Parietal lobe (tissue), 2 donors: ENCODE data around the gene XAGE2. TPM values are rescaled to one million over a fixed set of nuclear protein-coding genes. Genes with fewer than 3 reads are reported as not detected.

Source experiments
- small RNA-seq: library from RNA; depleted of rRNA; stranded (forward); fragments of <200 nt; gene quantifications from one replicate; pipeline ENCODE3, GENCODE V24; 2014; ENCODE audit warnings: low replicate concordance
- total RNA-seq: library from RNA; depleted of rRNA; stranded (reverse); fragments of >200 nt; gene quantifications from one replicate; pipeline ENCODE4 v1.2.3, GENCODE V29; 2014

Gene XAGE2, protein sequence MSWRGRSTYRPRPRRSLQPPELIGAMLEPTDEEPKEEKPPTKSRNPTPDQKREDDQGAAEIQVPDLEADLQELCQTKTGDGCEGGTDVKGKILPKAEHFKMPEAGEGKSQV
- not detected for total RNA-seq

DNA sequence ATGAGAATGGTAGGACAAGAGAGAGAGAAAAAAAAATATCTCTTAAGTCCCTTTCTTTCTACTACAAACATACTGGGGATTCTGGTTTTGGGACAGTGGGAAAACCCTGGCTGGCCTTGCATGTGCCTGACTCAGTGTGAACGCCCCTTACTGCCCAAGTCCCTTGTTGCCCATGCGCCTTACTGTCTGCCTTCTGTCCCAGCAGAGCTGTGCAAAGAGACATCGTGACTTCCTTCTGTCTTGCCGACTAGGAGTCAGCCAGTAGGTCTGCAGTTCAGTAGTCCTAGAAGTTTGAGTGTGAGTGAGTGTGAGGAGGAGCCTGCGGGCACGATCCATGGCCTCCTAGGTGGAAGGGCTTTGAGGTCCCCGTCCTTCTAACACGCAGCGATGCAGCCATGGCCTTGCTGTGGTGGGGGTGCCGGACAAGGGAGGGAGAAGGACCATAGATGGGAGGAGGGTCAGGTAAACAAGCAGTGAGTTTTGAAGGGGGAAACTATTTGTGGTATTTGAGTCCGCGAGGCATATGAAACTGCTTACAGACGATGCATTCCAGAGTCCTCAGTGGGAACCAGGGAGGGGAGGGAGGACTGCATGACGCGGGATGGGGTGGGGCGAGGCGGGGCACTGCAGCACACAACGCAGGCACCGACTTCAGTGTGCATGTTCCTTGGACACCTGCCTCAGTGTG, at the start of gene XAGE2:
Gene XAGE2, plus strand, starts transcription at position 654 of the 688 bp plus-strand sequence. CDS start 994 bp downstream, outside the sequence.

Small RNA genes lying within 50 kb of the gene (small RNA-seq; reads per million reads assigned to genes)
- gene MIR8088: not detected

Other genes with a start within 250 kb of the XAGE2 start
- 127 TPM for gene MAGED4, start 184.1 kb upstream of the XAGE2 start, total RNA-seq
- not detected for gene XAGE1A, start 126.8 kb downstream of the XAGE2 start, total RNA-seq
- gene XAGE1B, start 148.0 kb downstream of the XAGE2 start, total RNA-seq: not detected